Panc1 (cell line): ENCODE results near the gene CAST. TPM values are rescaled to one million over a fixed set of nuclear protein-coding genes. Genes with fewer than 3 reads are reported as not detected.

Source experiments
- ATAC-seq: fragments of 200-7000 bp; cut with Tn5 transposase; 2 replicates; pipeline ENCODE4 v1.9.1; 2020; ENCODE audit warnings: mild to moderate bottlenecking, moderate library complexity
- BruUV-seq: library from RNA; stranded (reverse); fragments of 400-500 nt; replicated peaks from 2 replicates; lab custom pipeline; 2021; lab: Mats Ljungman, UMichigan
- CTCF ChIA-PET: fragments of 300-600 bp; sonication (Branson Sonifier 250); formaldehyde crosslinking; loops from one replicate; lab custom pipeline; 2022; ENCODE audit warnings: antibody characterized with exemption; lab: Charles Lee
- POLR2A ChIA-PET: fragments of 300-600 bp; sonication (Branson Sonifier 250); formaldehyde crosslinking; loops from one replicate; lab custom pipeline; 2022; ENCODE audit warnings: antibody characterized with exemption; lab: Charles Lee
- DNase-seq: peaks from one replicate; pipeline ENCODE4 v3.0.0-alpha.2; 2010; ENCODE audit warnings: low read depth, low spot score
- H3K27ac ChIP-seq: 2 replicates; pipeline ENCODE4 v1.5.1; 2011; ENCODE audit warnings: mild to moderate bottlenecking, low read length, inconsistent platforms
- H3K27me3 ChIP-seq: fragments of 200-500 bp; sonication (Bioruptor generic); 2 replicates; pipeline ENCODE4 v1.6.0; 2014; ENCODE audit warnings: low read length, inconsistent platforms; ENCODE audit not compliant: control insufficient read depth, insufficient read depth
- H3K36me3 ChIP-seq: fragments of 200-500 bp; sonication (Bioruptor generic); 2 replicates; pipeline ENCODE4 v1.5.1; 2014; ENCODE audit warnings: inconsistent platforms, mild to moderate bottlenecking, low read length, moderate library complexity; ENCODE audit not compliant: control insufficient read depth, insufficient read depth
- H3K4me1 ChIP-seq: 2 replicates; pipeline ENCODE4 v1.5.1; 2011; ENCODE audit warnings: inconsistent platforms, mild to moderate bottlenecking, low read length, moderate library complexity; ENCODE audit not compliant: control insufficient read depth, insufficient read depth
- H3K4me3 ChIP-seq, 2 experiments: 2 replicates each; pipeline ENCODE4 v1.5.1; 2011 to 2012; ENCODE audit warnings: low read depth in 2 of 2, low read length in 2 of 2, mild to moderate bottlenecking in 2 of 2, inconsistent platforms in 1 of 2, moderate library complexity in 1 of 2
- H3K9me3 ChIP-seq: fragments of 200-500 bp; sonication (Bioruptor generic); 2 replicates; pipeline ENCODE4 v1.5.1; 2014; ENCODE audit warnings: low read depth, mild to moderate bottlenecking, inconsistent platforms, low read length, moderate library complexity; ENCODE audit not compliant: control insufficient read depth, insufficient read depth
- CTCF ChIP-seq: fragments of 450-650 bp; IDR thresholded peaks from 2 replicates; pipeline ENCODE4 v1.5.1; 2017; ENCODE audit warnings: mild to moderate bottlenecking
- POLR2AphosphoS5 ChIP-seq: IDR thresholded peaks from 2 replicates; pipeline ENCODE4 v1.6.1; 2012; ENCODE audit warnings: mild to moderate bottlenecking, low read depth, low read length, moderate library complexity
- REST ChIP-seq, 2 experiments: IDR thresholded peaks; 2 replicates each; pipeline ENCODE4 v1.6.1; 2011 to 2012; ENCODE audit warnings: low read depth in 2 of 2, control low read depth in 1 of 2, low read length in 1 of 2, mild to moderate bottlenecking in 1 of 2, moderate library complexity in 1 of 2; ENCODE audit not compliant: insufficient read depth in 1 of 2
- SIN3A ChIP-seq: IDR thresholded peaks from 2 replicates; pipeline ENCODE4 v1.6.1; 2012; ENCODE audit warnings: low read depth, mild to moderate bottlenecking, low read length, moderate library complexity, borderline replicate concordance; ENCODE audit not compliant: insufficient read depth
- TCF7L2 ChIP-seq: IDR thresholded peaks from 2 replicates; pipeline ENCODE4 v1.6.1; 2011; ENCODE audit warnings: mild to moderate bottlenecking, low read depth, low read length, inconsistent platforms
- in situ Hi-C: cut with HindIII; loops from 2 replicates; pipeline ENCODE4 v1.10.0; 2016; ENCODE audit warnings: low sequenced_read_pairs, low pct_unique_long_range_greater_than_20kb
- intact Hi-C: fragments of 100-400 bp; cut with micrococcal nuclease; formaldehyde crosslinking; loops from one replicate; pipeline ENCODE4 v1.10.0; 2022; ENCODE audit not compliant: unreplicated experiment
- total RNA-seq: library from RNA; stranded (reverse); gene quantifications from one replicate; pipeline ENCODE4 v1.2.1, GENCODE V29; 2021; ENCODE audit not compliant: unreplicated experiment

The CAST gene
- total RNA-seq, 1 experiment from 2014 or later = 212 TPM

- TF ChIP-seq REST (IDR thresholded peaks at IDR 0.05; ENCODE audit: insufficient read depth in 1 of 2, low read depth in 2 of 2, low read length in 1 of 2) (no peak), TCF7L2 (peak; percentile 34; the same call in 1 of the 2 replicates), POLR2AphosphoS5 (no peak), CTCF (no peak), SIN3A (no peak)
- Histone ChIP-seq H3K4me1 (no peaks in the 10 kb centered on the region), H3K27ac (no peak overlapping the region), H3K9me3 (no peaks in the 10 kb centered on the region), H3K27me3 (no peaks in the 10 kb centered on the region), H3K4me3 (no peak overlapping the region), H3K36me3 (peaks cover 81% of the 10 kb centered on the region)
- BruUV-seq = no TSS peak
- no peak for ATAC-seq
- ChIA-PET CTCF (no interaction called here), POLR2A (no interaction called here)
- in situ Hi-C loops (no loop called here), intact Hi-C loops (no loop called here)
- DNase-seq = no peak
These were observed 100.8 kb downstream of the CAST start for GRCh38 chr5:96763026-96763425.

- no peak for TF ChIP-seq SIN3A
- peaks cover 69% of the 10 kb centered on the region for H3K36me3 ChIP-seq
- intact Hi-C loops (no loop called here), in situ Hi-C loops (no loop called here)
- POLR2A ChIA-PET = no interaction called here
- CTCF ChIA-PET = no interaction called here
- ATAC-seq (no peak), DNase-seq (no peak)
- no TSS peak for BruUV-seq
- no peaks in the 10 kb centered on the region for H3K4me1 ChIP-seq
- no peak overlapping the region for H3K4me3 ChIP-seq
- H3K27ac ChIP-seq = no peak overlapping the region
- H3K27me3 ChIP-seq = no peaks in the 10 kb centered on the region
- no peaks in the 10 kb centered on the region for H3K9me3 ChIP-seq
These were observed 102.9 kb downstream of the CAST start for GRCh38 chr5:96765043-96765442.

- BruUV-seq = no TSS peak
- ATAC-seq = no peak
These were observed 106.6 kb downstream of the CAST start for GRCh38 chr5:96768708-96769251.

More at GRCh38 chr5:96768708-96769251, 106.6 kb downstream of the CAST start:
- ChIA-PET POLR2A (interaction anchor here (0.6 kb wide), 1 partner anchor 149 kb away, joined by 12 read pairs; no protein-coding TSS in a partner anchor), CTCF (no interaction called here)
- Histone ChIP-seq H3K9me3 (no peaks in the 10 kb centered on the region), H3K27me3 (no peaks in the 10 kb centered on the region), H3K27ac (no peak overlapping the region), H3K4me3 (no peak overlapping the region), H3K4me1 (no peaks in the 10 kb centered on the region), H3K36me3 (peaks cover 66% of the 10 kb centered on the region)
- intact Hi-C loops (no loop called here), in situ Hi-C loops (no loop called here)
- TF ChIP-seq TCF7L2 (no peak), POLR2AphosphoS5 (no peak), SIN3A (no peak), CTCF (no peak), REST (IDR thresholded peaks at IDR 0.05; ENCODE audit: insufficient read depth in 1 of 2, low read depth in 2 of 2, low read length in 1 of 2) (no peak)
- DNase-seq = no peak
